GM19468 (cell line): ENCODE data around the gene PRKCZ.
A peak's percentile ranks its signal among the peaks of the same experiment; 100 is the strongest.

Experiments
- ATAC-seq: cut with Tn5 transposase; IDR thresholded peaks from one replicate; pipeline ENCODE4 v1.9.1; 2021; ENCODE audit warnings: mild to moderate bottlenecking, moderate library complexity, moderate number of reproducible peaks; ENCODE audit not compliant: unreplicated experiment; ENCODE audit errors: extremely low read depth

PRKCZ gene

DNA sequence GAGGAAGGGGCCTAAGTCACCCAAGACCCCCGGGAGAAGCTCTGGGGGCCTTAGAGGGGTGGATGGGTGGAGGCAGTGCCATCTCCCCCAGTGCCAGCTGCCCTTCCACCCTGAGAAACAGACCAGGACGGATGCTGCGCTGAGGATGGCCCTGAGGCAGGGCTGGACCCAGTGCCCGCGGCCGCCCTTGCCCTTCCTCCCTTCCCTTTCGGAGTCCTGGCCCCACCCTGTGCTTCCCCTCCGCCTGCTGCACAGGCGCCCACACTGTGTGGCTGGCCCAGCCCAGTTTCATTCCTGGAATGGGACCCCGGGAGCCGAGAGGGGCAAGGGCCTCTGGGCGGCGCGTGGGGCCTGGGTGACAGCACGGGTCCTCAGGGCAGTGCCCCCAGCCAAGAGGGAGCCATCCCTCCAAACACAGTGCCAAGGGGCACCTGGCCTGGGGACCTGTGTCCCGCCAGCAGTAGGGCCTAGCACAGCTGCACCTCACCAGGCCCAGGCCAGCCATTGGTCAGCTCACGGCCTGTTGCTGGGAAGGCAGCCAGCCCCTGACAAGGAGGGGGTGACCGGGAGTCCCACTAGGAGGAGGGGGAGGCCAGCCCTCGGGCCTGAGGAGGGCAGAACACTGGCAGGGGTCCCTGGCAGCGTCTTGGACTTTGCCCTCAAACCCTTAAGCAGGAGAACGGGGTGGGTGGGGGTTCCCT is 164.5 kb downstream of the PRKCZ start:
- ATAC-seq: no peak

DNA sequence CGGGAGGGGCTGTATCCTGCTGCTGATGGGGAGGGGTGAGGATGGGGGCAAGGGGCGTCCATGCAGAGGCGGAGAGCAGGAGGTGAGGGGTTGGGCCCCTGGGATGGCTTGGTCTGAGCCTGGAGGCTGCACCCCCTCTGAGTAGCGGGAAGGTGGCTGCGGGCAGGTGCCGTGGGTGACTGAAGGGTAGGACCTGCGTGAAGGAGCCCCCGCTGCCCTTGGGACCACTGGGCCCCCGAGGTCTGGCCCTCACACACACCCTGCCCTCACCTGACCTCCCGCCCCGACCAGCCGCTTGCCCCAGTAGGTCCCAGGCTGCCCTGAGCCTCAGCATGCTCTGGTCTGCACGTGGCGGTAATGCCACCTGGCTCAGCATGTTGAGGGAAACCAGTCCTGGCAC is 165.1 kb downstream of the PRKCZ start:
- no peak for ATAC-seq

DNA sequence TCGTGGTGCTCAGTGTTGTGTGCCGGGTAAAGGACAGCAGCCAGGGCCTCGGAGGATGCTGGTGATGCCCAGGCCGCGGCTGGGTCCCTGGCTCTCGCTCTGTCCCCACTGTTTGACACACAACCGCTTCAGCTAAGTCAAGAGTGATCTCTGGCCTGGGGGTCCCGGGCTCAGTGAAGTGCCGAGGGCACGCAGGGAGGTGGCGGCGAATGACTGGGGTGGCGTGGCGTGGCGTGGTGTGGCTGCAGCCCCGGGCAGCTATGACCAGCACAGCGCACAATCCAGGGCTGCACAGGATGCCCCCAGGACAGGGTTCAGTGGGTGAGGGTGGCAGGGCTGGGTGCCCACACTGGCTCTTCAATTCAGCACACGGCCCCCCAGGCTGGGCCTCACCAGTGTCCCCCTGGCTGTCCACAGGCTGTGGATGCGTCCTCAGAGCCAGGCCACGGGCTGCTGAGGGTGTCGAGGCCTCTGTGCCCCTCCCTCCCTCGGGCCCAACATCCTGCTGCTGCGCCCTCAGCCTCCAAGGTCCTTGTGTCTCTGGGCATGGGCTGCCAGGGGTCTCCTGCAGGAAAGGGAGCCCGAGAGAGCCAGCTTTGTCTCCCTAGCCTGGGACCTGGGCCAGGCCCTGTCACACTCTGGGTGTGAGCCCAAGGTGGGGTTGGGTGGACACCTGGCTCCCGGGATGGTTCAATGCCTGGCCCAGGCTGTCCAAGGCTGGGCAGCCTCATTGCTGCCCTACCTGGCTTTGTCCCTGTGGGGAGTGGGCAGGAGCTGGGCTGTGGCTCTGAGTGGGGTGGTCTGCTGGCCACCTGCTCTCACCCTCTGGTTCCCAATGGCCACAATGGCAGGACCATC is 165.9 kb downstream of the PRKCZ start:
- ATAC-seq: no peak

DNA sequence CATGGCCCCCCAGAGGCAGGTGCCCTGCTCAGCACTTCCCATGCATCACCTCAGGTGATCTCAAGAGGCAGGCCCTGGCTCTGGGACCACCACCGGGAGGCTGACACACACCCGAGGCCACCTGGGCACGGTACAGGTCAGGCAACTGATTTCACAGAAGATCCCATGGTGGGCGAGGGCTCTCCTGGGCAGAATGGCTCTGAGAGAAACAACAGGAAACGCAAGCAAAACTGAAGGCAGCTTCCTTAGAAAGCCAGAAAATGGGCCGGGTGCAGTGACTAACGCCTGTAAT is 166.5 kb downstream of the PRKCZ start:
- ATAC-seq: no peak

DNA sequence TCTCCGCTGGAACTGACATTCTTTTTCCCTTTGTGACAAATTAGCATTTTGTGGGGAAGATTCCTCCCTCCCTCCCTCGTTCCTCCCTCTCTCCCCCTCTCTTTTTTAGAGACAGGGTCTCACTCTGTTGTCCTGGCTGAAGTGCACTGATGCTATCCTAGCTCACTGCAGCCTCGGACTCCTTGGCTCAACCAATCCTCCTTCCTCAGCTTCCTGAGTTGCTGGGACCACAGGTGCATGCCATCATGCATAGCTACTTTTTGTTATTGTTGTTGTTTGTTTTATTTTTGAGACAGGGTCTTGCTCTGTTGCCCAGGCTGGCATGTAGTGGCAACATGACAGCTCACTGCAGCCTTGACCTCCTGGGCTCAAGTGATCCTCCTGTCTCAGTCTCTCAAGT is 171.1 kb downstream of the PRKCZ start:
- no peak for ATAC-seq

DNA sequence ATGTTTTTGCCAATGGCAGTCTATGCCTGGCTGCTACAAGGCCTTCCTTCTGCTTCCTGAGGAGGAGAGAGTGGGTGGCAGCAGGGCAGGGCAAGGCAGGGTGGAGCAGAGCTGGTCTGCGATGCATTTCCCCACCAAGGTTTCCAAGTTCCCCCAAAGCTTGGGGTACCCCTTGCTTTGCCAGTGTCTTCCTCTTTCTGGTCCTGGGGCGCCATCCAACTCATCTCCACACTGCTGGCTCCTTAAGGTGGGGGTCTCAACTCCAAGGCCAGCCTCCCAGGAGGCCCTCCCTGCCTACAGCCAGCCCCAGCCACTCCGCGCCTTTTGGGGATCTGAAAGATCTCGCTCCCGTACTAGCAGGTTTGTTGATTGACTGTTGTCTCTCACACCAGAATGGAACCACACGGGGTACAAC is 174.0 kb downstream of the PRKCZ start:
- ATAC-seq: no peak

DNA sequence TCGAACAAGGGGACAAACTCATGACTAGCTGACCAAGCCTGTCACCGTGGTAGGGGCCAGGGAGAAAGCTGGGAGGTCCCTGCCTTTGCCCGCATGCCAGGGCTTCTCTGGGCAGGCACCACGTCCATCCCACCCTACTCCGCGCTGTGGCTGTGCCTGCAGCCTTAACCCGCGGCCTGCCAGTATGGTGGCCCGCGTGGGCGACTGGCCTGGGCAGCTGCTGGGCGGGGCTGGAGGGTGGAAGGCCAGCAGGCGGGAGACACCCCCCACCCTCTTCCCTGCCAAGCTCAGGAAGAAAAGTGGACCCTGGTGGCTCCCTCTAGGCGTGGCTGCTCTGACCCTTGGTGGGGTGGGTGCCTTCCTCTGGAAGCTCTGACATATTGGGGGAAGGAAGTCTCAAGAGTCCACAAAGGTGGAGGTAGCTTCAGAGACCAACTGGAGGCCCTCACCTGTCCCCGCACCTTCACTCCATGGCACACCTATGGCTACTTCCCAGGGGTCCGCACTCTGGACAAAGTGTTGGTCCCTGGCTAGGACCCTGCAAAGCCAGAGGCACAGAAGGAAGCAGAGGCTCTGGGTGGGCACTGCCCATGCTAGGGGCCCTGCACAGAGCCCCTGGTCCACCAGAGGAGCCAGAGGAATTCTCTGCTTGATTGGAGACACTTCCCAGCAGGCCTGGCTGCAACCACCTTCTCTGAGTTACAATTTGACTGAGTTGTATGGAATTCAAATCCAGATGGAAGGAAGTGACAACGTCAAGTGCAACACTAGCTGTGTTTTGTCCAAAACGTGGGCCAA is 174.6 kb downstream of the PRKCZ start:
- no peak for ATAC-seq

DNA sequence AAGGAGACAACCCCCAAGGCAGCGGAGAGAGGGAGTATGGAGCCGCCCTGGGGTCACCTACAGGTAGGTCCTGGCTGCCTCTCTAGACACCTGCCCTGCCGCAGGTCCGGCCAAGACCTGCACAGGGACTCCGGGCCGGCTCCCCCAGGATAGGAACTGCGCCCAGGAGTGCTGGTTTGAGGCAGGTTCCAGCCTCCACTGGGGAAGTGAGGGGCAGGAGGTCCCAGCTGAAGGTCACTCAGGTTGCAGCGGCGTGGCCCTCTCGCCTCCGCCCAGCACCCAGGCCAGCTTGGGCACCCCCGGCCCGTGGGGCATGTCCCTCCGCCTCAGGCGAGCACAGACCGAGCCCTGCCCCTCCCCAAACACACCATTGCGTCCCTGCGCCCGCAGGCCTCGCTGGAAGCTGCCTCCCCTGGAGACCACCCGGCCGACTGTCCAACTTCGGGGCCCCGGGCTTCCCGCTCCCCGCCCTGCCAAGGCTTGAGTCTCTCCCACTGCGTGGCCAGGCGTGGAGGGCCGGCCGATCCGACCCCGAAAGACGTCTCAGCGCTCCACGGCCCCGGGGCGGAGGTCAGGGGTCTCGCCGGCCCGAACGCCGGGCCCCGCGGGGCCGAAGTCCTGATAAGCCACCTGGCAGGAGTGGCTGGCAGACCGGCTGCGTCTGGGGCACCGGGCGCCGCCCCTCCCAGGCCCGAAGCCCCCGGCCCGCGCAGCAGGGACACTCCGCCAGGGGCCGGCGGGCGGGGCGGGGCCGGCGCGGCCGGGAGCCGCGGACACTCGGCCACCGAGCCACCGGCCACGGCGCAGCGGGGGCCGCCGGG is 176.5 kb downstream of the PRKCZ start:
- ATAC-seq: no peak

DNA sequence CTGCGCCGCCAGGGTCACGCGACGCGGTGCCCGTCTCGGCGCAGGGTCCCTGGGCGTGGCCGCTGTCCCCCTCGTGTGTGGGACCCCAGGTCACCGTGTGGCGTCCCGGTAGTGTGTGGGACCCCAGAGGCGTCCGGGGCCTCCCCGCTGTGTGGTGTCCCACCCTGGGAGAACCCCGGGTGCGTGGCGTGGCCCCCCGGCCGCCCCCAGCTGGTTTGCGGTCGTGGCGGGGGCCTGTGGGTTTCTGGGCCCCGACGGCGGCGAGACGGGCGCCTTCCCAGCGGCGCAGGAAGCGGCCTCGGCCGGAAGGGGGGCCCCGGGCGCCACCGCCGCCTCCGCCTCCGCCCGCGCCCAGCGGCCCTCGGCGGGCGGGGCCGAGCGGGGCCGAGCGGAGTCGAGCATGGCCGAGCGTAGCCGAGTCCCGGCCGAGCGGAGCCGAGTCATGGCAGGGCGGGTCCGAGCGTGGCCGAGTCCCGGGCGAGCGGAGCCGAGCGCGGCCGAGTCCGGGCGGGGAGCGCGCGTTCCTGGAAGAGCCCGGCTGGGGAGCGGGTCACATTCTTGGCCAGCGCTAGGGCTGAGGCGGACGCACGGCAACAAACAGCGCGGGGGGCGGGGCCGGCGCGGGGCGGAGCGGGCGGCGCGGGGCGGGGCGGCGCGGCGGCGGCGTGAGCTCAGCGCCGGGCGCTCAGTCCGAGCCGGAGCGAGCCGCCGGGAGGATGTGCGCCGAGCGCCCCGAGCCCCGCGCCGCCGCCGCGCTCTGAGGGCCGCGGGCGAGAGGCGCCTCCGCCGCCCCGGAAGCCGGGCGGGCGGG is 177.3 kb downstream of the PRKCZ start:
- peak; percentile 86 for ATAC-seq

DNA sequence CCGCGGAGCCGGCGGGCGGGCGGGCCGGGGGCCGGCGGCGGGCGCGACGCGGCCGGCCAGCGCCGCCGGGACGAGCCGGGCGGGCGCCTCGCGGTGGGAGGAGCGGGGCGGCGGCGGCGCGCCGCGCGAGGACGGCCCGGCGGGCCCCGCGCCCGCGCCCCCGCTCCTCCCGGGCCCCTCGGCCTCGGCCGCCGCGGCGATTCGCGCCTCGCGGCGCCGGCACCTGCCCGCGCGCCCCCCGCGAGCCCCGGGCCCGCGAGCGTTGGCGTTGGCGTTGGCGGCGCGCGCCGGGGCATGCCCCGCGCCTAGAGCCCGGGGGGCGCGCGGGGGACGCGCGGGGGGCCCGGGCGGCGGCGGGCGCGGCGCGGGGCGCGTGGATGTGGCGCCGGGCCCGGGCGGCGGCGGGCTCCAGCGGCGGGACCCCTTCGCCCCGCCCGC is 178.0 kb downstream of the PRKCZ start, which contains the start of gene SKI:
SKI (plus strand) TSS at position 163 of the 438 bp plus-strand sequence. CDS start 448 bp downstream, outside the sequence.
- ATAC-seq: no peak

DNA sequence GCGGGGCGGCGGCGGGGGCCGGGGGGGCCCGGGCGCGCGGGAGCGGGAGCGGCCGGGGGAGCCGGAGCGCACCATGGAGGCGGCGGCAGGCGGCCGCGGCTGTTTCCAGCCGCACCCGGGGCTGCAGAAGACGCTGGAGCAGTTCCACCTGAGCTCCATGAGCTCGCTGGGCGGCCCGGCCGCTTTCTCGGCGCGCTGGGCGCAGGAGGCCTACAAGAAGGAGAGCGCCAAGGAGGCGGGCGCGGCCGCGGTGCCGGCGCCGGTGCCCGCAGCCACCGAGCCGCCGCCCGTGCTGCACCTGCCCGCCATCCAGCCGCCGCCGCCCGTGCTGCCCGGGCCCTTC is 178.5 kb downstream of the PRKCZ start:
- no peak for ATAC-seq

DNA sequence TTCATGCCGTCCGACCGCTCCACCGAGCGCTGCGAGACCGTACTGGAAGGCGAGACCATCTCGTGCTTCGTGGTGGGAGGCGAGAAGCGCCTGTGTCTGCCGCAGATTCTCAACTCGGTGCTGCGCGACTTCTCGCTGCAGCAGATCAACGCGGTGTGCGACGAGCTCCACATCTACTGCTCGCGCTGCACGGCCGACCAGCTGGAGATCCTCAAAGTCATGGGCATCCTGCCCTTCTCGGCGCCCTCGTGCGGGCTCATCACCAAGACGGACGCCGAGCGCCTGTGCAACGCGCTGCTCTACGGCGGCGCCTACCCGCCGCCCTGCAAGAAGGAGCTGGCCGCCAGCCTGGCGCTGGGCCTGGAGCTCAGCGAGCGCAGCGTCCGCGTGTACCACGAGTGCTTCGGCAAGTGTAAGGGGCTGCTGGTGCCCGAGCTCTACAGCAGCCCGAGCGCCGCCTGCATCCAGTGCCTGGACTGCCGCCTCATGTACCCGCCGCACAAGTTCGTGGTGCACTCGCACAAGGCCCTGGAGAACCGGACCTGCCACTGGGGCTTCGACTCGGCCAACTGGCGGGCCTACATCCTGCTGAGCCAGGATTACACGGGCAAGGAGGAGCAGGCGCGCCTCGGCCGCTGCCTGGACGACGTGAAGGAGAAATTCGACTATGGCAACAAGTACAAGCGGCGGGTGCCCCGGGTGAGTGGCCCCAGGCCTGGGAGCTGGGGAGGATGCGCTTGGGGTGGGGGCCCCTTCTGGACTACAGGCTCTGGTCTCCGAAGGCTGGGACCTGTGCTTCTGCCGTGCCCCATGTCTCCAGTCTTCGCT is 179.0 kb downstream of the PRKCZ start:
- no peak for ATAC-seq

DNA sequence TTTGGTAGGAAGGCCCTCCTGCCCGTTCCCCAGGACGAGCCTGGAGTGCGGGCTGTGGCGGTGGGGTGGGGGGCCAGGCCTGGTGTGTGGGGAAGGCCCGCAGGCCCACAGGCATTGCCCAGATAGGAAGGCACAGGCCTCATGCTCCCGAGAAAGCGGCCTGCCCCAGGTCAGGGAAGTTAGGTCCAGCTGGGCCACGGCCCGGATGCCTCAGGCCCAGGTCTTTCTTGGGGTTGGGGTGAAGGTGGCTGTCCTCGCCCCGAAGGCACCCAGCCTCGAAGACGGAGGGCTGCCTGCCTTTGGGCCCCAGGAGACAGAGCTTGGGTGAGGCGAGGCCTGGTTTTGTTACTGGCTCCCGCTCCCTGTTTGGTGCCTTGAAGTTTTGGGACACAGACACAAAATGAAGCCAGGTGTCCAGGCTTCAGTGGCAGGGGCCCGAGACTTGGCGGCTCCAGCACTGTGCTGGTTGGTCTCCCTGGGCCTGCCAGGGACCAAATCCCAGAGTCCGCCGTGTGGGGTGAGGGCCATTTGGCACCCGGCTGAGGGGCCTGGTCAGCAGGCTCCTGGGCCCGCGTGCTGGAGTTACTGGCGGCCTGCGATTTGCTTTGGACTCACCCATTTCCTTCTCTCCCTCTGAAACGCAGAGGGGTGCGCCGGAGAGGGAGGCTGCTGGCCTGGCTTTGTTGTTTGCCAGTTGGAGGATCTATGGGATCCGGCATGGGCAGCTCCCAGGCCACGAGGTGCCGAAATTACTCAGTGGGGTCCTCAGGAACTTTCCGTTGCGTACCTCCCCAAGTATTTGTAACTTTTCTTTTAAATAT is 179.9 kb downstream of the PRKCZ start:
- no peak for ATAC-seq

DNA sequence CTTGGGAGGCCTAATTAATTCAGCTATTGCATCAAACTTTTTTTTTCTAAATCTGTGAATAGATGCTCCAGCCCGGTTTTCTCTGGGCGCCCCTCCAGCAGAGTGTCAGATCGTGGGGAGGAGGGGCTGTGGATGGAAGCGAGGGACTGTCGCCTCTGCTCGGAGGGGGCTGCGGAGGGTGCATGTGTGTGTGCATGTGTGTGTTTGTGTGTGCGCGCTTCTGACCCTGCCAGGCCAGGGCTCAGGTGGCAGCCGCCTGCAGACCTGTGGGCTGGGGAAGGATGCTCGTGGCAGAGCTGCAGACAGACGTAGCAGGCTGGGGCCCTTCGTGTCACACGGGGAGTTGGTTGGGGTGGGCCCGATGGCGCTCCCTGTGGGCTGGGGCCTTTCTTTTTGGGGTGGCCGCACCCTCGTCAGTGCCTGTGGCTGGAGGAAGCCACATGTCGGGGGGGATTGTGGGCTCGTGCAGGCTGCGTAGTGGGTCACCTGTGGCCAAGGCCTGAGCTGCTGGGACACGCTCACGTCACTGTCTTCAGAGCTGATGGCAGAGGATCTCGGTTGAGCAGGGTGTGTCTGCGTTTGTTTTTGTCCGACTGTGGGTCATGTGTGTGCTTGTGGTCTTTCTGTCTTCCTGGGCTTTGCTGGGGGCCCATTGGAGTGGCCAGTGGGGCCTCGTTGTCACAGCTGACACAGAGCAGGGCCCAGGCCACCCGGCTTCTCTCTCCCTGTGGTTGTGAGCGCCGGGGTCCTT is 180.7 kb downstream of the PRKCZ start:
- ATAC-seq: no peak

DNA sequence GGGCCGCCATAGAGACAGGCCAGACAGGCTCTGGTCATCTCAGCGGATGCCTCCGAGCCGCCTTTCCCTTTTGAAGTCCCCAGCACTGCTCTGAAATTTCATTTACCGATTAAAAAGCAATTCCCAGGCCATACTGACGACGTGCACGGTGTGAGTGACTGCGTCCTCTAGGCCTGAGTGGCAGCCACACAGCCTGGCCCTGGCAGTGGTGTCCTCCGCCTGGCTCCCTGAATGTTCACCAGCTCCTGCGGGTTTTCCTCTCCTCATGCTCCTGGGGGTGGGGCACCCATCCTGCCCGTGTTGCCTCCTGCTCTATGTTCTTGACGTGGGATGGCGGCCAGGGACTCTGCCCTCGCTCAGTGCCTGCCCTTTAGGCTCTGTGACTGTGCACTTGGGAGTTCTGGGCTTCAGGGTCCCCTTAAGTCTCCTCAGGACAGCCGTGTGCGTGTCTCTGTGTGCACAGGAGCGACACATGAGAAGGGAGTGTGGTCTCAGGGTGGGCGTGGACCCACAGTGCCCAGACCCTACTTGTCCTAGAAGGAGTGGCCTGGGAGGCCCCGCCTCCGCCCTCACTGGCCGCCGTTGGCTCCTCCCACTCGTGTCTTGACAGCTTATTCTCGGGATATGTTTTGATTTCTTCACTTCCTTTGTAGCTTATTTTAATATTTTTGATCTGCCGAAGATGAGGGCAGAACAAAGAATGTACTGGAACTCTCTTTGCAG is 181.5 kb downstream of the PRKCZ start:
- no peak for ATAC-seq

DNA sequence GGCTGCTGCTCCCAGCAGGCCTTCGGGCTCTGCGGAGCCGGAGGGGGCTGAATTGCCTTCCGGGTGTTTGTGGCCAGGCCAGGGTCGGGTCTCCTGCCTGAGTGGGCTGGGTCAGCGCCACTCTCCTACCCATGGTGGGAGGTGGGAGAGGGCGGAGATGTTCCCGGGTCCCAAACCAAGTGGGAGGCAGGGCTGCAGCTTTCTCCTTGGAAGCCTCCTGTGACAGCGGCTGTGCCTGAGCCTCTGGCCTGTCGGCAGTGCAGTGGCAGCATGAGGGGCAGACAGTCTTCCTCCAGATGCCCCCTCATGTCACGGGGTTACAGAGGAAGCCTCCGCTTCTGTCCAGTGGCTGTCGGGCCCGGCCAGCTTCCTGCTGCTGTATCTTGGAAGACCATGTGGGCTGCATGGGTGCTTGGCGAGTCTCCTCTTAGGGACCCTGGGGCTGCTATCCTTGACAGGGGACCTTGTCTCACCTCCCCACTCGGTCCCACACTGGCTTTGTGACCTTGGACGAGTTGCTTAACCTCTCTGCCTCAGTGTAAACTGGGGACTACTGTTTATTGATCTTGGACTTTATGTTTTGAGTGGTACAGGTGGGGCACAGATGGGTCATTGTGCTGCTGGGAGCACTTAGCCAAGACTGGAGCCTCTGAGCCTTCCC is 182.2 kb downstream of the PRKCZ start:
- ATAC-seq: no peak
